ENCODE measurements around the gene LKAAEAR1.
"Not testable (repeated sequence)": the region's sequence is repeated elsewhere in the genome, so short reads cannot be mapped to it uniquely, and the experiment has no call there.

LKAAEAR1 gene

GRCh38 chr20:64096535-64096934 is 12.3 kb upstream of the LKAAEAR1 start:
- DNase-seq, result no peak

DNA sequence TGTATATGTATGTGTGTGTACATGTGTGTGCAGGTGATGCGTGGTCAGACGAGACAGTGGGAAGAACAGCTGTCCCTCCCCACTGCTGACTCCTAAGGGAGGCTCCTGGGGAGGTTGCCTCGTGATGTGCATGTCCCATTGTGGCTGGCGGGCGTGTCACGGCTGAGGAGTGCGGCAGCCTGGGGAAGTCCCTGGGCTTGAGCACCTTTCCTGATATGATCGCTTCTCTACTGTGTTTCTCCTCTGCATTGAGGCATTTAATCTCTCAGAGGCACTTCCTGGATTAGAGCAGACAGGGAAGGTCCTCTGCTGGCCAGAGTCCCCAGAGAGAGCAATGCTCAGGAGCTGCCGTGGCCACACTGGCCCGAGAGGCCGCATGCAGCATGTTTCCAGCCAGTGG is 11.7 kb upstream of the LKAAEAR1 start:
- no peak for DNase-seq

DNA sequence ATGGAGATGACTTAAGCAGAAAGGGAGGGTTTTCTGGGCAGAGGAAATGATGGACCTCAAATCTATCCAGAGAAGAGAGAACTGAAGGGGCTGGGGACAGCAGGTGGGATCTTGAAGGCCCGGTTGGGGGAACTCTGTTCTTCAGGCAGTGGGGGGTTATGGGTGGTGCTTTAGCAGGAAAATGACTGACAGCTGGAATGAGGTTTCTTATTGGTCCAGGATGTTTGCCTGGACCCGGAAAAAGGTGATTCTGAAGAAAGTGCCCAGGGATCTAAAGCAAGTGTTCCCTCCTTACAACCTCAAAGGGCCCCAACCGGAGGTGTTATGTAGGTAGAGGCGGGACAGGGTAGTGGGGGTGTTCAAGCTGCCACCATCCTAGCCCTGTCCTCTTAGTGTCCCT is 11.3 kb upstream of the LKAAEAR1 start:
- DNase-seq, result no peak

DNA sequence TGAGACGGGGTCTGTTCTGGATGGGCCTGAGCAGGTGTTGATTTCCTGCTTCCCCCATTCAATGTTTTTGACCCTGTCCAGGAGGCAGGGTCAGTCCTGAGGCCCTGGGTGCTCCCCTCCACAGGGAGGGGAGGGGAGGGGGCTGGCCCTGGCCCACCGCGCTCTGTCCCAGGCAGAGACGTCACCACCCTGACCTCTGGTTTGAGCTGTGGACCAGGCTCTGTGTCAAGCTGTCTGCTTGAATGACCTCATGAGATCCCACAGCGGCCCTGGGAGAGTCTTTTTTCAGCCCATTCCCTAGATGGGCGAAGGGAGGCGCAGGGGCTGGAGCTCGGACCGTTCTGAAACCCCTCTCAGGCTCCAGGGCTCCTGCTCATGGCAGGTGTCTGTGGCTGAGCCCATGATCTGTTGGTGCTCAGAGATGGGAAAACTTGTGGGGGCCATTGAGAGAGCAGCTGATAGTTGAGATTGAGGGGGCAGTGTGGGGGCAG is 8.9 kb upstream of the LKAAEAR1 start:
- peak; percentile 69 for DNase-seq

GRCh38 chr20:64092258-64093012 is 8.2 kb upstream of the LKAAEAR1 start:
- no peak for DNase-seq

- DNase-seq, result peak; percentile 71
These were observed 7.6 kb upstream of the LKAAEAR1 start for GRCh38 chr20:64091770-64092169.

- DNase-seq, result no peak
These were observed 7.1 kb upstream of the LKAAEAR1 start for GRCh38 chr20:64091340-64091739.

GRCh38 chr20:64090165-64090564 is 6.0 kb upstream of the LKAAEAR1 start:
- no peak for DNase-seq

- DNase-seq, result not testable (repeated sequence)
These were observed 4.4 kb upstream of the LKAAEAR1 start for GRCh38 chr20:64088586-64088985.

- DNase-seq, result not testable (repeated sequence)
These were observed 3.1 kb upstream of the LKAAEAR1 start for GRCh38 chr20:64087226-64087825.

- no peak for DNase-seq
These were observed 2.6 kb upstream of the LKAAEAR1 start for GRCh38 chr20:64086801-64087200.

GRCh38 chr20:64084685-64085152 is 521 bp upstream of the LKAAEAR1 start:
- DNase-seq, result no peak

DNA sequence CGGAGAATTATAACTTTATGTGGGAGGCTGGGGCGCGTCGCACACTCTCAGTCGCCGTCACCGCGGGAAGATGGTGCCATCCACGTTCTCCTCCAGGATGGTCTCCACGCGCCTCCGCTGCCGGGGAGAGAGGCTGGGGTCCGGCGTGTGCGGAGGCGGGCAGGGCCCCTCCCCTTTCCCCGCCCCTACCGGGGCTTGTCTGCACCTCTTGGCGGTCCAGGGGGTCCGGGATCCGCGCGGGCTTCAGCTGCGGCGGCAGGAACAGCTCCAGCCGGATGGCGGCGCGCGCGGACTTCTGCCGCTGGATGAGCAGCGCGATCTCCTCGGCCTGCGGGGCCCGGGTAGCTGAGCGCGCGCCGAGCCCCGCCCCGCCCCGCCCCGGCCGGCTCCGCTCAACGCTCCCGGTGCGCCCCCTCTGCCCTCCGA is 807 bp downstream of the LKAAEAR1 start:
- DNase-seq, result peak; percentile 91

DNA sequence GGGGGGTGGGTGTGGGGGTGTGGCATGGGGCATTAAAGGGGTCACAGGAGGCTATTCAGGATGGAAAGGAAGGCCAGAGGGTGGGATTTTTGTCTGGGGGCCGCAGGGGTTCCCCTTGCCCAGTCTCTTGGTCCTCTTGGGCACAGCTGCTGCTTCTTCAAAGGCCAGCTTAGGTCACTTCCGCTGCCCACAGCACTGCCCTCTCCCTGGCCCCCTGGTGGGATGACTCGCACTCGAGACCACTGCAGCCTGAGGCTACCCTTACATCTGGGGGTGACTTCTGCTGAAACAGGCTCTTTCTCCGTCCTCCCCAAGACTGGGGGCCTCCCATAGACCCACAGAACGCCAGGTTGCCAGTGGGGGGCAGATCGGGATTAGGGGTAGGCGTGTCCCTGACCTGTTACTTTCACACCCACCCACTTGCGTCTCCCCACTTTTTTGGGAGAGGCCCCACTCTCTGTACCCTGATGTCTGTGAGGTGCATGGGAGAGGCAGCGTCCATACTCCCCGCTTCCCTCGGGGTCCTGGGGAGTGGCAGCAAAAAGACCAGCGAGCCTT is 1.3 kb downstream of the LKAAEAR1 start:
- DNase-seq, result no peak

GRCh38 chr20:64082126-64082731 is 2.0 kb downstream of the LKAAEAR1 start:
- no peak for DNase-seq

GRCh38 chr20:64081624-64081964 is 2.6 kb downstream of the LKAAEAR1 start:
- DNase-seq, result no peak

- no peak for DNase-seq
These were observed 3.2 kb downstream of the LKAAEAR1 start for GRCh38 chr20:64080813-64081623.

DNA sequence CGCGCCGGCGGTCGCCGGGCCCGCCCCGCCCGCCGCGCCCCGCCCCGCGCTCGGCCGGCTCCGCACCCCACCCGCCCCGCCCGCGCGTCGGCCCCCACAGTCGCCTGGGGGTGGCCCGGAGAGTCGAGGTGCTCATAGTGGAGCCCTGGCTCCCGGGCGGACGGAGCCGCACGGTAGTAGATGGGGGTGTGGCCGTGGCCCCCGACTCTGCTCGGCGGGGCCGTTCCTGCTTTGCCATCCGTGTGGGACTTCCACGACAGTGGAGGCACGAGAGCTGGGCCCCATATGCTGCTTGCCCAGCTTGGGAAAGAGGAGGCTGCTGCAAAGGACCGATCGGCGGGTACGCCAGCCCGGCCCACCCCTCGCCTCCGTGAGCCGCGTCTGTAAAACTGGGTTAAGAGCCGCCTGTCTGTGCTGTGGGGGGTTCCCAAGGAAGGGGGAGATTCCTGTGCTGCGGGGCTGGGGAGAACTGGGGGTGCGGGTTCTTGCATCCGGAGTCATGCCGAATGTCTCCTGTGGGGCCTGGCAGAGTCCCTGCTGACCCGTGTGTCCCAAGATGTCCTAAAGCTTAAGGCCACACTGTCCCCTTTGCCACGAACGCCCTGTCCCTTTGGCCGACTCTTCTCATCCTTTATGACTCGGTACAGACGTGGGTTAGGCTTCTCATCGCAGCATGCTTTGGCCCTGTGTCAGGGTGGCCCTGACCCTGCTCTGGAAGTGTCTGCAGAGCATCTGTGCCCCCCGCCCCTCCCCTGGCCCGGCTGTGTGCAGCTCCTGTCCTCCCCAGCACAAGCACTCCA is 4.0 kb downstream of the LKAAEAR1 start, which contains the start of gene OPRL1:
TSS of gene OPRL1 (plus strand) at position 70 of the 800 bp plus-strand sequence. CDS start 12,639 bp downstream, outside the sequence.
- DNase-seq, result no peak

DNA sequence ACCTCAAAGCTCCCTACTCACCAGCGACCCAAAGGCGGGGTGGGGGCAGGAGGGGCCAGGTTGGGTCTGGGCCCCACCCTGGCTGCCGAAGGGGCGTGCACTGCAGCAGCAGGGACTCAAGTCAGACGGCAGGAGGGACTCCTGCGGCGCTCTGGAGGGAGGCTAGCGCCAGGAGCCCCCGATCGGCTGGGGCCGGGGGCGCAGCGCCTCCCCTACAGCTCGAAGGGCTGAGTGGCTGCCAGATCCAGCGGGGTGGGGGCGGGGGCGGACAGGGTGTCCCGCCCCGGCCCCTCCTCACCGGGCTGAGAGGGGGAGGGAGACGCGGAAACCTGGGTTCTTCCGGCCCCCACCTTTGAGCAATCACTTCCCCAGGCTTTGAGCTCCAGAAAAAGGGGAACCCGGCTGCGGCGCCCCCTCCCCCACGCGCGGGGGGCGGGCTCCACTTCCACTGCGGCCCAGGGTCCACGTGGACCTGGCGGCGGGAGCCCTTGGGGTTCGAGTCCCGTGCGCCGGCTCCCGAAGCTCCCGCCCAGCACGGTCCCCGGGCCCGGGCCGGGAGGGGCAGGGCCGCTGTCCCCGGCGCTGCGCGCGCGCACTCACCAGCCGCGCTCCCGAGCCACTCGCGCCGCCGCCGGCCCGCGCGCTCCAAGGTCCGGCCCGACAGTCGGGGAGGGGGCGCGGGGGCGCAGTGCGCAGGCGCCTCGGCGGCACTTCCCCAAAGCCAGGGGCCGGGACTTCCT is 4.8 kb downstream of the LKAAEAR1 start, which contains the start of gene RGS19:
TSS of gene RGS19 (minus strand) at position 246 of the 740 bp plus-strand sequence. CDS start 2,632 bp downstream, outside the sequence.
- peak; percentile 84 for DNase-seq

DNA sequence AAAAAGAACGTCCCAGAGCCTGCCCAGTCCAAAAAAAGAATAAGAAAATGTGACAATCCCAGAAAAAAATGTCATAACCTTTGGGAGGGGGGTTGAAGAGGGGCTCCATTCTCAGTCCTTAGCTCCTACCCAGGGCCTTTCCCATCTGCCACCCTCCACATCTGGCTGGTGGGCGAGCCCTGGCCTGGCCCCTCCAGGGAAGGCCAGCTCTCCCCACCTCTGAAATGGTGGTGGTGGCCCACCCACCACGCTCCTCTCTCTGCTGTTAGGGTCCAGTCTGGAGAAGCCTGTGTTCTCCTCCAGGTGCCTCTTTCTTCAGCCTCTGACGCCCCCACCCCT is 5.3 kb downstream of the LKAAEAR1 start:
- DNase-seq, result no peak
